K562 (cell line): ENCODE measurements around the gene HJV. TPM values are rescaled to one million over a fixed set of nuclear protein-coding genes. Genes with fewer than 3 reads are reported as not detected.

ENCODE experiments used
- CEBPZ ChIP-seq: fragments of 150-350 bp; IDR thresholded peaks from 2 replicates; pipeline ENCODE4 v1.6.1; 2014; ENCODE audit warnings: low read depth, mild to moderate bottlenecking, low read length, borderline replicate concordance
- IRF2 ChIP-seq: sonication (generic); formaldehyde crosslinking; IDR thresholded peaks from 2 replicates; pipeline ENCODE4 v1.8.1; 2022; ENCODE audit warnings: mild to moderate bottlenecking, missing genetic modification reagents
- KDM4B ChIP-seq, 2 experiments: fragments of 450-650 bp in 1 of 2; sonication (generic) in 1 of 2; IDR thresholded peaks; 2 replicates each; pipeline ENCODE4 v1.6.1; 2016 to 2017; ENCODE audit warnings: borderline replicate concordance in 2 of 2, antibody characterized with exemption in 1 of 2, low read depth in 1 of 2, mild to moderate bottlenecking in 1 of 2
- KHSRP ChIP-seq: fragments of 450-650 bp; IDR thresholded peaks from 2 replicates; pipeline ENCODE4 v1.6.1; 2017
- PCBP1 ChIP-seq: fragments of 200-400 bp; formaldehyde crosslinking; IDR thresholded peaks from 2 replicates; pipeline ENCODE4 v1.6.1; 2018; ENCODE audit warnings: mild to moderate bottlenecking, low read depth, low read length; ENCODE audit not compliant: poor library complexity, severe bottlenecking
- SAP30 ChIP-seq: fragments of 200-600 bp; sonication (generic); IDR thresholded peaks from 2 replicates; pipeline ENCODE4 v1.6.1; 2012; ENCODE audit warnings: borderline replicate concordance, low read depth, mild to moderate bottlenecking, moderate library complexity, low read length, control low read depth, inconsistent platforms; ENCODE audit not compliant: insufficient read depth, poor library complexity, severe bottlenecking
- SETDB1 ChIP-seq: IDR thresholded peaks from one replicate; pipeline ENCODE4 v1.6.1; 2012; ENCODE audit warnings: low read length, control low read depth, inconsistent platforms
- ZBTB1 ChIP-seq: sonication (generic); formaldehyde crosslinking; IDR thresholded peaks from 2 replicates; pipeline ENCODE4 v1.8.1; 2023; ENCODE audit warnings: missing genetic modification reagents, low read depth, mild to moderate bottlenecking, borderline replicate concordance
- ZBTB12 ChIP-seq: fragments of 250-450 bp; sonication (Bioruptor Pico); IDR thresholded peaks from 2 replicates; pipeline ENCODE4 v1.4.0; 2020
- ZEB2 ChIP-seq: fragments of 450-650 bp; IDR thresholded peaks from 2 replicates; pipeline ENCODE4 v1.6.1; 2016
- ZNF232 ChIP-seq: sonication (generic); formaldehyde crosslinking; IDR thresholded peaks from 2 replicates; pipeline ENCODE4 v1.8.0; 2022; ENCODE audit warnings: mild to moderate bottlenecking, missing genetic modification reagents
- polyA plus RNA-seq, 8 experiments: library from polyadenylated mRNA; depleted of rRNA in 4 of 8; stranded (reverse) in 5 of 8; unstranded in 3 of 8; fragments of >200 nt; fragmentation: Nextera tagmentation in 2 of 8; fragmentation: Illumina TruSeq in 1 of 8; extraction: Ambion mirVana in 2 of 8; extraction: Trizol in 1 of 8; gene quantifications; 2 replicates each; pipeline versions ENCODE4 v1.2.1 to v1.2.3, GENCODE V29; 2011 to 2014; ENCODE audit warnings: inconsistent platforms in 1 of 8, missing spikeins in 1 of 8
- total RNA-seq, 7 experiments: library from RNA; depleted of rRNA in 6 of 7; stranded (reverse); fragments of >200 nt in 6 of 7; fragmentation: Illumina TruSeq in 2 of 7; extraction: Trizol in 2 of 7; gene quantifications; 2 replicates each; pipeline versions ENCODE4 v1.2.1 to v1.2.3, GENCODE V29; 2011 to 2021; ENCODE audit warnings: low replicate concordance in 1 of 7
- TF ChIP-seq, protein P1 (sequence below): fragments of 450-650 bp; IDR thresholded peaks from 2 replicates; pipeline ENCODE4 v1.7.0; 2016; ENCODE audit warnings: borderline replicate concordance
- TF ChIP-seq, protein P2 (sequence below): sonication (generic); formaldehyde crosslinking; IDR thresholded peaks from 2 replicates; pipeline ENCODE4 v1.8.0; 2023; ENCODE audit warnings: mild to moderate bottlenecking, missing genetic modification reagents
- TF ChIP-seq, protein P3 (sequence below): sonication (generic); formaldehyde crosslinking; IDR thresholded peaks from 2 replicates; pipeline ENCODE4 v1.8.1; 2023; ENCODE audit warnings: mild to moderate bottlenecking, missing genetic modification reagents

The HJV gene
- total and polyA plus RNA-seq, 9 of the 15 experiments (the other 6 are each of a cell fraction or from before 2014, with no cell fraction given): 1.0 to 6.6 (median 2.4) TPM

DNA sequence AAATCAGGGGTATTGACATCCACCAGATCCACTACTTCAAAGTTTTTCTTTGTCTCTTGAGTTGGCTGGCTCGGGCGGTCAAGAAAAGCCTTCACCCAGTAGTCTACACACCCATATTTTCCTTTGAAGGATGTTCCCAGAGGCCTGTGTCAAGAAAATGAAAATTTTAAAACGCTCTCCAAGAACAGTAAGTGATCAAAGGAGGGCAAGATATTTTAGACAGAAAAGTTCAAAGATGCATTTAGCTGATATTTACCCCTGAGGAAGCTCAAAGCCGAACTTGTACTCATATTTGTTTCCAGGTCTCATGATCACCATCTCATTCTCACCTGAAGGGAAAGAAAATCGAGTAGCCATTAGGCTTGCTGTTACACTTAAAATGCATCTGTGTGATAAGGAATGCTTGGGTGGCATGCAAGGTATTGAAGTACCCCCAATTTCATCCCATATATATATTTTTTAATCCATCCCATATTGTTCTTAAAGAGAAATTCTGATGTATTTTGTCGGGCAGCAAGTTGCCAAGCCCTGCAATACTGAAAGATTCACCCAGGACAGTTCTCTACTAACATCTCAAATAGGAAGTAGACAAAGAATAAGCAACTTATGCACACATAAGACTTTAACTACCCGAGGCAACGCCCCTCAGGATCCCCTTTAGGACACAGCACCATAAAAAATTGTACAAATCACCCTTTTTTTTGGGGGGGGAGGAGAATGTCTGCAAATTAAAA, 26.2 kb downstream of the HJV start (continued):
- TF ChIP-seq ZBTB12 (CRISPR knock-in tag): no peak
- no peak for TF ChIP-seq KDM4B (IDR thresholded peaks at IDR 0.05; ENCODE audit: borderline replicate concordance in 2 of 2, low read depth in 1 of 2)
- TF ChIP-seq ZEB2: no peak
- TF ChIP-seq PCBP1: no peak
- TF ChIP-seq, protein P1, sequence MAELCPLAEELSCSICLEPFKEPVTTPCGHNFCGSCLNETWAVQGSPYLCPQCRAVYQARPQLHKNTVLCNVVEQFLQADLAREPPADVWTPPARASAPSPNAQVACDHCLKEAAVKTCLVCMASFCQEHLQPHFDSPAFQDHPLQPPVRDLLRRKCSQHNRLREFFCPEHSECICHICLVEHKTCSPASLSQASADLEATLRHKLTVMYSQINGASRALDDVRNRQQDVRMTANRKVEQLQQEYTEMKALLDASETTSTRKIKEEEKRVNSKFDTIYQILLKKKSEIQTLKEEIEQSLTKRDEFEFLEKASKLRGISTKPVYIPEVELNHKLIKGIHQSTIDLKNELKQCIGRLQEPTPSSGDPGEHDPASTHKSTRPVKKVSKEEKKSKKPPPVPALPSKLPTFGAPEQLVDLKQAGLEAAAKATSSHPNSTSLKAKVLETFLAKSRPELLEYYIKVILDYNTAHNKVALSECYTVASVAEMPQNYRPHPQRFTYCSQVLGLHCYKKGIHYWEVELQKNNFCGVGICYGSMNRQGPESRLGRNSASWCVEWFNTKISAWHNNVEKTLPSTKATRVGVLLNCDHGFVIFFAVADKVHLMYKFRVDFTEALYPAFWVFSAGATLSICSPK: no peak
- no peak for TF ChIP-seq ZNF232 (CRISPR knock-in tag)
- no peak for TF ChIP-seq ZBTB1 (CRISPR knock-in tag)
- TF ChIP-seq, protein P2, sequence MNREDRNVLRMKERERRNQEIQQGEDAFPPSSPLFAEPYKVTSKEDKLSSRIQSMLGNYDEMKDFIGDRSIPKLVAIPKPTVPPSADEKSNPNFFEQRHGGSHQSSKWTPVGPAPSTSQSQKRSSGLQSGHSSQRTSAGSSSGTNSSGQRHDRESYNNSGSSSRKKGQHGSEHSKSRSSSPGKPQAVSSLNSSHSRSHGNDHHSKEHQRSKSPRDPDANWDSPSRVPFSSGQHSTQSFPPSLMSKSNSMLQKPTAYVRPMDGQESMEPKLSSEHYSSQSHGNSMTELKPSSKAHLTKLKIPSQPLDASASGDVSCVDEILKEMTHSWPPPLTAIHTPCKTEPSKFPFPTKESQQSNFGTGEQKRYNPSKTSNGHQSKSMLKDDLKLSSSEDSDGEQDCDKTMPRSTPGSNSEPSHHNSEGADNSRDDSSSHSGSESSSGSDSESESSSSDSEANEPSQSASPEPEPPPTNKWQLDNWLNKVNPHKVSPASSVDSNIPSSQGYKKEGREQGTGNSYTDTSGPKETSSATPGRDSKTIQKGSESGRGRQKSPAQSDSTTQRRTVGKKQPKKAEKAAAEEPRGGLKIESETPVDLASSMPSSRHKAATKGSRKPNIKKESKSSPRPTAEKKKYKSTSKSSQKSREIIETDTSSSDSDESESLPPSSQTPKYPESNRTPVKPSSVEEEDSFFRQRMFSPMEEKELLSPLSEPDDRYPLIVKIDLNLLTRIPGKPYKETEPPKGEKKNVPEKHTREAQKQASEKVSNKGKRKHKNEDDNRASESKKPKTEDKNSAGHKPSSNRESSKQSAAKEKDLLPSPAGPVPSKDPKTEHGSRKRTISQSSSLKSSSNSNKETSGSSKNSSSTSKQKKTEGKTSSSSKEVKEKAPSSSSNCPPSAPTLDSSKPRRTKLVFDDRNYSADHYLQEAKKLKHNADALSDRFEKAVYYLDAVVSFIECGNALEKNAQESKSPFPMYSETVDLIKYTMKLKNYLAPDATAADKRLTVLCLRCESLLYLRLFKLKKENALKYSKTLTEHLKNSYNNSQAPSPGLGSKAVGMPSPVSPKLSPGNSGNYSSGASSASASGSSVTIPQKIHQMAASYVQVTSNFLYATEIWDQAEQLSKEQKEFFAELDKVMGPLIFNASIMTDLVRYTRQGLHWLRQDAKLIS (CRISPR knock-in tag): no peak
- TF ChIP-seq SAP30: peak; percentile 16
- TF ChIP-seq CEBPZ: no peak
- TF ChIP-seq KHSRP: peak; percentile 80
- TF ChIP-seq, protein P3, sequence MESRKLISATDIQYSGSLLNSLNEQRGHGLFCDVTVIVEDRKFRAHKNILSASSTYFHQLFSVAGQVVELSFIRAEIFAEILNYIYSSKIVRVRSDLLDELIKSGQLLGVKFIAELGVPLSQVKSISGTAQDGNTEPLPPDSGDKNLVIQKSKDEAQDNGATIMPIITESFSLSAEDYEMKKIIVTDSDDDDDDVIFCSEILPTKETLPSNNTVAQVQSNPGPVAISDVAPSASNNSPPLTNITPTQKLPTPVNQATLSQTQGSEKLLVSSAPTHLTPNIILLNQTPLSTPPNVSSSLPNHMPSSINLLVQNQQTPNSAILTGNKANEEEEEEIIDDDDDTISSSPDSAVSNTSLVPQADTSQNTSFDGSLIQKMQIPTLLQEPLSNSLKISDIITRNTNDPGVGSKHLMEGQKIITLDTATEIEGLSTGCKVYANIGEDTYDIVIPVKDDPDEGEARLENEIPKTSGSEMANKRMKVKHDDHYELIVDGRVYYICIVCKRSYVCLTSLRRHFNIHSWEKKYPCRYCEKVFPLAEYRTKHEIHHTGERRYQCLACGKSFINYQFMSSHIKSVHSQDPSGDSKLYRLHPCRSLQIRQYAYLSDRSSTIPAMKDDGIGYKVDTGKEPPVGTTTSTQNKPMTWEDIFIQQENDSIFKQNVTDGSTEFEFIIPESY (CRISPR knock-in tag): peak; percentile 11; the same call in 1 of the 2 replicates
- TF ChIP-seq IRF2 (CRISPR knock-in tag): no peak
- no peak for TF ChIP-seq SETDB1
